GM19043 (cell line): ENCODE data around the gene KCNJ15.

Experiments used
- ATAC-seq: cut with Tn5 transposase; IDR thresholded peaks from one replicate; pipeline ENCODE4 v1.9.1; 2021; ENCODE audit warnings: low read depth; ENCODE audit not compliant: unreplicated experiment

Gene KCNJ15

DNA sequence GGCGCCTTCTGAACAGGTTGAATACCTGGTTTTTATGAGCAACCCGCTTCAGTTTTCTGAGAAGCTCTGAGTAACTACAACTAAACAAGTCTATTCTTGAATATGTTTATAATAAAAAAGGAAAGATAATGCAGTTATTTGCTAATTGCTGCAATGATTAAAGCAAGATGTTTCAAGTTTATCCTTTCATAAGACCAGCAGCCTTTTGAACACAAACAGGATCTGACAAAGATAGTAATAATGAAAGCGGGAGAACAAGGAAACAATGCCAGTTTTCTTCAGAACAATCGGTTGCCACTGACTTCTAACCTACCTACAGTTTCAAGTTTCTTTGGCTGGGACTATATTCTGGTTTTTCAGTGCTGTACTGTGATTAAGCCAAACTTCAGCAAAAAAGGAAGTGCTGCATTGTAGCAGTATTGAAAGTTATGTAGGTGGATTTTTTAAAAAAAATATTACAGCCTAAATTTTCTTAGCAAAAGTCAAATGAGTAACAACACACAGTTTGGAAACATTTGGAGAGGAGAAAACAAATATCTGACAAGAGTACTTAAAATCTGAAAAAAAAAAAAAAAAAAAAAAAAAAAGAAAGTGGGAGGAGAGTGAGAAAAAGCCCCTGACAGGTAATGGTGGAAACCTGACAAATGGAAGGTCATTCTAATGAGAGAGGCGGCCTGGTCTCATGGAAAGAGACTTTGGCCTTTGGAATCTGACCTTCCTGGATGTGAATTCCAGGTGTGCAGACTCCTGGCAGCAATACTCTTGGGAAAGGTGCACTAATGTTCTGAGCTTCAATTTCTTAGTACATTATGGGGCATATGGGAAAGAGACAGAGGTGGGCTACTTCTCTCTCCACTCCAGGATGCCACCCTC, 11.4 kb downstream of the KCNJ15 start:
- no peak for ATAC-seq

GRCh38 chr21:38268864-38269575, 12.2 kb downstream of the KCNJ15 start:
- peak; percentile 34 for ATAC-seq

DNA sequence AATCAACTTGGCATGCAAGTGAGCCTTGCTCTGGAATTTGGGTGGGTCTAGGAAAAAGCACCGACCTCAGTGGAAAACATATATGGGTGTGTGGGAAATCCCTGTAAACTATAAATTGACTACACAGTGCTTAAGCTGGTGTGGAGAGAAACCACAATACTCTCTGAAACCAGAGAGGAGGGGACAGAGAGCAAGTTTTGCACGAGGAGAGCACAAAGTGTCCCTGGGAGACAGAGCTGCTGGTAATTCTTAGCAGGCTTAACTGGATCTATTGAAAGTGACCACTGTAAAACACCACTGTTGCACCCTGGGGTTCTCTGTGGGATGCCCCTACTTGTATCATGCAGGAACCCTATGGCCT, 12.8 kb downstream of the KCNJ15 start:
- ATAC-seq: peak; percentile 63

- no peak for ATAC-seq
These were observed 15.4 kb downstream of the KCNJ15 start for GRCh38 chr21:38272215-38272614.

DNA sequence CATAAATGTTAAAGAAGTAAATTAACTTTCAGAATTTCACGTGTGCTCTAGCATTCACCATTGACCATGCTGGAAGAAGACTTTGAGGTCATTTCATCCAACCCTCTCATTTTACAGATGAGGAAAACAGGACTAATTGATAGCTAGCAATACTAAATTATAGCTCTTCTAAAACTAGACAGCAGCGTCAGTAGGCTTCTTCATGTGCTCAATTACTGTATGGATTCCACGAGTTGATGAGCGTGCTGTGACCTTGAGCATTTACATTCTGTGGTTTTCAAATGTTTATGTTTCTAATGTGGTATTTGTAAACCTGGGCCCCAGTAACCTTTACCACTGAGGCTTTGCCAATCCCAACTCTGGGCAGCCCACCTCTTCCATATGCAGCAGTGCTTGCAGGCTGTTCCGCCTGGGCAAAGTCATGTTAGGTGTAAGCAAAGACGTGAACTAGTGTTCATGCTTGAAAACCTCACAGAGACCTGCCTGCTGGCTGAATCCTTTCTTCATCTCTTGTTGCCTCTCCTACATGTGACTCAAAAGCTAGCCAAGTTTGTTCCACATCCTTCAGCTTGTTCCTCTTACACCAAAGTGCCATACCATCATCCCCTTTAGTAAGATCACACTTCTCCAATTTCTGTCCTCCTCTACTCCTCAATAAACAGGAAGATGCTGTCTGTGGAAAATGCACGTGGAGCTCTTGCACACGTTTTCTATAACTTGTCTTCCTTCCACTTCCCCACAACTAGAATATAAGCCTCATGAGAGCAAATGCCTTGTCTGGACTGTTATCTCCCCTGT, 17.2 kb downstream of the KCNJ15 start:
- ATAC-seq: no peak

DNA sequence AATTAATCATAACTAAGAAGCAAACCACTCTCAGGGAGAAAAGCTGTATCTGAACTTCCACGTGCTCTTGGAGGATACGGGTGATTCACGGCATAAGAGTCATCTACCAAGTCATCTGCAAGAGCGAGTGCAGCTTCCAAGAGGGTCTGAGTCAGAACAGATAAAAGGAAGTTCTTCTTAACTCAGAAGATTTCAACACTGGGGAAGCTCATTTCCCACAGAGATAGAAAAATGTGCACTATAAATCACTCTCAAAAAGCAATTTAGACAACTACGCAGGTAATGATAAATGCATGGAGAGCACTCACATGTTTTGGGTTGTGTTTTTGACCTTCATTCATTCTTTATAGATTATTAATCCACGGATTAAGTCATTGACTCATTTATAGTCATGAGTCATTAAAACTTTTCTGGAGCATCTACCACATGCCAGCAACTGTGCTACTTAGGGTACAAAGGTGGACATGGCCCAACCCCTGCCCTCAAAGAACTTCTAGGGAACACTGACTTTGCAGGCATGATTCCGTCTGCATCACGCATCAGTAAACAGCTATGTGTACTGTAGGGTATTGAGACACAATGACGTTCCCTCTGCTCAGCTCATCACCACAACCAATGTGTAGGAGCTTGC, 20.8 kb downstream of the KCNJ15 start:
- ATAC-seq: no peak

DNA sequence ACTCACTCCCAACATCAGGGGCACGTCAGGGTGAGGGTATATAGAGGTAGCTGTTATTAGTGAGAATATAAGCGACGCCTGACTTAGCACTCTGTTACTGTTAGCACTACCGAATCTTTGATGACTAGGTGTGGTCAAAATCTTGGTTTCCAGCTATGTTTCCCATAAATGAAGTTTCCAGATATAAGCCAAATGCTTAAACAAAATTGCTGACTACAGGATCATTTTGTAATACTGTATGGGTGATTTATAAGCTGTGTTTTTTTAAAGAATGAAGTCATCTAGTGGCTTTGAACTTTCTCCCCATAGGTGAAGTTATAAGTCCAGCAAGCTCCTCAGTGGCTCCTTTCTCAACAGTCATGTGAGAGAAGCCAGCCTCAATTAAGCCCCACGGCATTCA, 23.7 kb downstream of the KCNJ15 start:
- no peak for ATAC-seq

DNA sequence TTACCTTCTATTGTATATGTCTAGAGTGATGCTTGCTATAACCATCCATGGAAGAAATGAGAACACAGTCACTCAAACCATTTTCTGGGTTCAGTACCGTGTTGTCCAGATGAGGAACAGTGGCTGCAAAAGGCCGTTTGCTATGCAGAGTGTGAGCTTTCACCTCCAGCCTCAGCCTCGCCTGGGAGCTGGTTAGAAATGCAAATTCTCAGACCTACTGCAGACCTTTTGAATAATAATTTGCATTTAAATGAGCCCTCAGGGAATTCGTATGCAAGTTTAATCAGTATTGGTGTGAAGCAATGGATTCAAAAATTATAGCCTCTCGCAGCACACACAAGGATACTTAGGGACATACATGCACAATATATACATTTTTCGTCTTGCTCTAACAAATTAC, 24.1 kb downstream of the KCNJ15 start:
- ATAC-seq: no peak

GRCh38 chr21:38282921-38283320, 26.1 kb downstream of the KCNJ15 start:
- ATAC-seq: no peak

GRCh38 chr21:38284216-38284615, 27.4 kb downstream of the KCNJ15 start:
- no peak for ATAC-seq

DNA sequence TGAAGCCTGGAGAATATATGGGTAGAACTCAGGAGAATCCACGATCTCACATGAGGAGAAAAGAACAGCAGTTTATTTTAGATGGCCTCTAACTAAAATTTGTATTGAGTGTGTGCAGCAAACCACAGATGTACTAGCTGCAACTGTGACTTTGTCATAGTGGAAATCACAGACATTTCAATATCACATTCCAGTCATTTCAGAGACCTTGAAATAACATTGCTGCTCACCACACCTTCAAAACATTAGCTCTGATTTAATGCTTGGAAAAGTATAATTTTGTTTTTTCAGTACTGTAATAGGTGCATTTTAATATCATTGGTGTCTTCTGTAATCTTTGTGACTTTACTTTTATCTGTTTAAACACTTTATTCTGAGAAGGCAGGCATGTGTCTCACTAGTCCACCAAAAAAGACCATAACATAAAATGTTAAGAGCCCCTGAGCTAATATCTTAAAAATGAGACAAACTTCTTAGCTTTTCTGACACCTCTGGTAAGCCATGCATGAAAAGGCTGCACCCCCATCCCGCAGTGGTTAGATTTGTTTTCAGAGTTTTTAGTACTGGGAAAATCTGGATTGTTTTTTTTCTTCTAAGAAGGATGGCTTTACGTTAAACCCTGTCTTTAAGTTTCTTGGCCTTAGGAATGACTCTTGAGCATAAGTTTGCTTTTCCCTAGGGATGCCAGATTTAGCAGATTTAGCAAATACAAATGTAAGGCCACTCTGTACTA, 30.1 kb downstream of the KCNJ15 start:
- ATAC-seq: no peak

DNA sequence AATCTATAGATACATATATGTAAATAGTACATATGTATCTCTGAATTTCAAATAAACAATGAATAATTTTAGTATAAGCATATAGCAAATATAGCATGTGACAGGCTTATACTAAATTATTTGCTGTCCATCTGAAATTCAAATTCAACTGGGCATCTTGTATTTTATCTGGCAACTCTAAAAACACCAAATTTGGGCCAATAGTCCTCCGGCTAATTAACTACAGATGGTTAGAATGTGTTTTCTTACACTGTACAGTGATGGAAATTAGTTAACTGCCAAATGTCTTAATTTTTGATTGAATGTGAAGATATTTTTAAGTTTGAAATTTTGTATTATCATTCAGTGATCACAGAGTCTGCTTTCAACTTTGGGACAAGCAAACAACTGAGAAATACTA, 30.7 kb downstream of the KCNJ15 start:
- no peak for ATAC-seq

DNA sequence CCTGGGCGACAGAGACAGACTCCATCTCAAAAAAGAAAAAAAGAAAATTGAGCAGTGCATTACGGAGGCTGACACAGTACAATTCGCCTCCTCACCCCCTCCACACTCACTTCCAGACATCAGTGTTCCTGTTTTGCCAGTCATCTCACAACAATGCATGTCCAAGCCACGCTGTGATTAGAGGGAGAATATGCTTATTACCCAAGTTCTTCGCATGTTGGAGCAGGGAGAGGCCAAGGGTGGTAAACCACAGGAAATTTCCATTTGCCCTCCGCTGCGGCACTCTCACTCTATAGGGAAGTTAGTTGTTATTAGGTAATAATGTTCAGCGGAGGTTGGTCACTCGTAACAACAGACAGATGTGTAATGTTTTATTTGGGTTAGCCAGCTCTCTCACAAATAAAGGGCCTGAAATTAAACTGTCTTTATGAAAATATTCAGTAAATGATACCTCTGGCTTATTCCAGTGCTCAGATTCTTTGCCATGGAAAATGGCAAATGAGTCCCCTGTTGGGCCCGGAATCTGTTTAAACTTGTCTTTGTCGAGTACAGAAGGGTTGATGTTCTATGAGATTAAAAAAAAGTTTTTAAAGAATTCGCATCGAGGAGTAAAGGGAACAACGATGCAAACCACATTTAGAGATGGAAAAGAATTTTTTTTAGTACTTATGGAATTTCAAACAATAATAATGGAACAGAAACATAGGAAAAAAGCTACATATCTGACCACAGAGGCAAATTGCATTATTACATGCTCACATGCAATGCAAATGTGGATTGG, 33.1 kb downstream of the KCNJ15 start:
- no peak for ATAC-seq

GRCh38 chr21:38290809-38291208, 34.0 kb downstream of the KCNJ15 start:
- ATAC-seq: no peak

- ATAC-seq: no peak
These were observed 35.1 kb downstream of the KCNJ15 start for GRCh38 chr21:38291874-38292273.

DNA sequence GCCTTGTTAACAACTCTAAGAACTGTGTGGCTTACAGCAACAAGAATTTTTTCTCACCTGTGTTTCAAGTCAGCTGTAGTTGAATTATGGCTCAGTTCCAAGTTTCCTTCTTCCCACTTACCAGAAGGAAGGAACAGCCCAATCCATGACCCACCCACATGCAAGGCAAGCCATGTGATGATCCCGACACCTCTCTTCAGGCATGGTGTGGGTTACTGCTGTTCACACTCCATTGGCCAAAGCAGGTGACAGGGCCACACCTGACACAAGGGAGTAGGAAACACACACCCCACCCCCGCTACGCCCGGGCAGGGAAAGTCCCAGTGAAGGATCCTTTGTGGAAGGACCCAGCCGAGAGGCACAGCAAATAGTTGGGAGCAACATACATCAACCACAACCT, 36.3 kb downstream of the KCNJ15 start:
- ATAC-seq: no peak

GRCh38 chr21:38293765-38294164, 37.0 kb downstream of the KCNJ15 start:
- ATAC-seq: no peak

DNA sequence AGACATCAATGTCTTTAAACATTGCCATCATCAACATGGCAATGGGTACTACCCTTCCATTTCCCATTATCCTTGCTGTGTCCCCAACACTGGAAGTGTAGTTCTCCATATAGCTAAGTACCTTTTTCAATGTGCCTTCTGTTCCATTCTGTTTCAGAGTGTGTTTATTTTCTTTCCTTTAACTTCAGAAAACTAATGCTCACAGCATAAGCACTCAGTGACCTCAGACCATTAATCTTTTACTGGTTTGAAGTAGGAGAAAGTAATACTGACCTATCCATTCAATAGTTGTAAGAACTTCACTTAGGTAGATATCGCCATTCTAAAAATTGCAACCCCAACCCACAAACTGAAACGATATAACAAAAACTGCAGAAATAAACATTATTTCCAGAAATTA, 37.8 kb downstream of the KCNJ15 start:
- no peak for ATAC-seq

DNA sequence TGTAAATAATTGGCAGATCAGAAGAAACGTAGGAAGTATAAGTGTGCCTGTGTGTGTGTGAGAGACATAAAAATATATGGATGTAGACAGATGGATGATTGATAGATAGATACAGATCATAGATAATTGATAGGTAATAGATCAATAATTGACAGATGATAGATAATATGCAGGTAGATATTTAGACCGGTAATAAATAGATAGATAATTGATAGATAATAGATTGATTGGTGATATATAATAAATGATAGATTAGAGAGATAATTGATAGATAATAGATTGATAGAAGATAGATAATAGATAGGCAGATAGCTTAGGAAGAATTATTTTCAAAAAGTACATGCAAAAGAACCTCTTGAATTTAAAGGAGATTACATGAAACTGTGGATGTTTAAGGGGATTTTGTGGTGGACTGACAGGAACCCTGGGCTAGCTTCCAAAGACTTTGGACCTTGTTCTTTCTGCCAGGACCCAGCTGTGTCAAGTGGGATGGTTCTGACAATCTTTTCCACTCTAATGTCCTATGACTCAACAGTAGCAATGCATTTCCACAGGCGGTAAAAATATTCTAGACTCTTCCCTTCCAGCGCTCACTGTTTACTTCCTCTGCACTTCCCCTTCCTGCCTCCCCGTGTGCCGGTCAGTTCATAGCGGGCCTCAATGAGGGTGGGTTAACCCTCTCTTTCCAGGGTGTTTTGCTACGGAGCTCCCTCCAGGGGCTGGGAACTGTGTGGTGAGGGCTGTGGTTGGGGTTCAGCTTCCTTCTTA, 39.4 kb downstream of the KCNJ15 start:
- ATAC-seq: no peak
